Hematopoietic multipotent progenitor cell treated with erythropoietin and hydrocortisone succinate and interleukin-3 and kit ligand, for 15 days (in vitro differentiated cells): ENCODE measurements around the gene KDM2B.
"Not testable (repeated sequence)": the region's sequence is repeated elsewhere in the genome, so short reads cannot be mapped to it uniquely, and the experiment has no call there.

Experiments
- DNase-seq: peaks from one replicate; pipeline ENCODE4 v3.0.0-alpha.2; 2015; ENCODE audit warnings: low spot score

KDM2B gene

DNA sequence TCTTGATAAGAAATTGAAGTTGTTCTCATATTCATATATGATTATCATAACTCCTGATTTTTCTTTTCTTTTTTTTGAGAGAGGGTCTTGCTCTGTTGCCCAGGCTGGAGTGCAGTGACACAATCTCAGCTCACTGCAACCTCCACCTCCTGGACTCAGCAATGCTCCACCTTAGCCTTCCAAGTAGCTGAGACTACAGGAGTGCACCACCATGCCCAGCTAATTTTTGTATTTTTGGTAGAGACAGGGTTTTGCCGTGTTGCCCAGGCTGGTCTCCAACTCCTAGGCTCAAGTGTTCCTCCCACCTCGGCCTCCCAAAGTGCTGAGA lies 2.5 kb upstream of the KDM2B start:
- DNase-seq, result not testable (repeated sequence)

GRCh38 chr12:121582583-121583333 lies 1.9 kb upstream of the KDM2B start:
- no peak for DNase-seq

DNA sequence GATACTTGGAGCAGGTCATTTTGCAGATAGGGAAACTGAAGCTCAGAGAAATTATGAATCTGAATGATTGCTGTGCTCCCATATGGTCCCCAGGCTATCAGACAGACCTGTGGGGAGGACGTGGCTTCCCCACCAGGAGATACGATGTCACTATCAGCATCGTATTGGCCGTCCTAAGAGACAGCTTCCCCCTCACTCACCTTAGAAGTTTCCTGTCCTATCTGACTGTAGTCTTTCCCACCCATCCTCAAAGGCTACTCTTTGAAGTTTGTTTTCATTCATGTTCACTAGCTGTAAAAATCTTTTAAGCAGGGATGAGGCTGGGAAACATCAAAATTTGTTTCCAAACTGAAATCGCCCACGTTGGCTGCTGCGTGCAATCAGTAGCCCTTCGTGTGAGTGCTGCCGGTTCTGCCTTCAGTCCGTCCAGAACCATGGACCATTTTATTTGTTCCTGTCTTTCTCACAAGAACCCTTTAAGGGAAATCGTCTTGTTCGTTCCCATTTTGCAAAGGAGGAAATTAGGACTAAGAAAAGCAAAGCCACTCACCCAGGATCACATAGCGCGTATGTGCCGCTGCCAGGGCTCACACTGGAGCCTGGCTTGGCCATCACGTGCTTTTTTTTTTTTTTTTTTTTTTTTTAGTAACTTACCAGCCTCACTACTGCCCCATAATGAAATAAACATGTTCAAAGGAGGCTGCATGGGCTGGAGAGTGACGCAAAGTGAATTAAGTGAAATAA lies 1.0 kb upstream of the KDM2B start:
- DNase-seq, result peak; percentile 23

DNA sequence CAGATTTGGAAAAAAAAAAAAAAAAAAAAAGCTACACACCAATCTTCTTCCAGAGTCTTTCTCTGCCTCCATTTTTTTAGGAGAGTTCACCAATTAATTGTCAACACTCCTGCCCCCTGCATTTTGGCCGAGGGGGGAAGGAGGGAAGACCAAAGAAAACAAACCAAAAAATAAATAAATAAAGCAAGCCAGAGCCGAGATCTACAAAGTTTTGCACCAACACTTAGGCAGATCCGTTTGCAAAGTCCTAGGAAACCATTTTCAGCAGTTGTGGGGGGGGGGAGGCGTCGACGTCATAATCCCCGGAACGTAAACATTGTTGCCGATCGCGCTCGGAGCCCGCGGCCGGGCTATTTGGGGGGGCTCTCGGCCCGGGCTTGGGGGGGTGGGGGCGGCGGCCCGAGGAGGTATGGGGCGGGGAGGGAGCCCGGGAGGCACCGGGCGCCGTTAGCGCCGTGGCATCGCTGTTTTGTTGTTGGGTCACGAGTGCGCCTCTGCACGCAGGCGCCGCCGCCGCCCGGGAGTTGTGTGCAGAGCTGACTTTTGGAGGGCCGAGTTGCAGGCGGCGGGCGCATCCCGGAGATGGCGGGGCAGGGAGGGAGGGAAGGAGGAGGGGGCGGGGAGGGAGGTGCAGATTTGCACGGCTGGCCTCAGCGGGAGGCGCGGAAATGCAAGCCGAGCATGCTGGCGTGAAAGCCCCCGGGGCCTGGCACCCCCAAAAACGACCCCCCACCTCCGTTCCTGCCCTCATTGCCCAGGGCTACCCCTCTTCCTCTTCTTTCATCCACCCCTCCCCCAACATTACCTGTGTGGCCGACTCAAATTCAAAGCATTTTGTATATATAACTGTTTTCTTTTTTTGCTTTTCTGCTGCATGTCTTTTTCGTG lies 598 bp downstream of the KDM2B start:
- DNase-seq, result peak; percentile 53

GRCh38 chr12:121579190-121579791 lies 1.5 kb downstream of the KDM2B start:
- no peak for DNase-seq

- DNase-seq, result no peak
These were observed 2.3 kb downstream of the KDM2B start for GRCh38 chr12:121578230-121579189.

DNA sequence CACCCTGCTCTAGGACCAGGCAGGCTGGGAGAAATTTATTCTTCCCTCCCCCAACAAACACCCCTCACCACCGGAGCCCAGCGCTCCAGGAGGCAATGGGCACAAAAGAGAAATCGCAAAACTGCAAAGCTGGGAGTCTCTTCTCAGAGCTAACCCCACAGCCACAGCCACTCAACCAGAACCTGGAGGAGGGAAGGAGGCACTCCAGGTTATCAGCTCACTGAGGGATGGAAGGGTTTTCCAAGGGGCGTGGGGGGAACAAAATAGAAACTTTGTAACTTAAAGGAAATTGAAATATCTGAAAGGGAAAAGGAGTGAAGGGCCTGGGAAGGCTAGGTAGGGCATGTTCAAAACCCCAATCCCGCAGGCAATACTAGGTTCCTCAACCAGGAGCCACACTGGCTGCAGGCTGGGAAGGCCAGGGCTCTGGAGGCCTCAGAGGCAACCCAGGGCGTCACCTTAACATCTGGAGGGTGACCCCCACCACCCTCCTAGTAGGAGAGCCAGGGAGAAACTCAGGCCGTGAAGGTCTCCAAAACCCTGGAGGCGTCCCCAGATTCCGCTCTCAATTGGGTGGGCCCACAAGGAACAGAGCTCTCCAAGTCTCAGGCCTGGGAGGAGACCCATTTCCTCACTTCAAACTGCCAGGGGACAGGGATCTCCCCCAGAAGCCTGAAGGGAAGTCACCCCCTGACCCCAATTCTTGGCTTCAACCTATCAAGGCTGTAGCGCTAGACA lies 3.2 kb downstream of the KDM2B start:
- DNase-seq, result no peak

GRCh38 chr12:121576851-121577391 lies 3.9 kb downstream of the KDM2B start:
- no peak for DNase-seq

- DNase-seq, result no peak
These were observed 4.7 kb downstream of the KDM2B start for GRCh38 chr12:121575952-121576625.

DNA sequence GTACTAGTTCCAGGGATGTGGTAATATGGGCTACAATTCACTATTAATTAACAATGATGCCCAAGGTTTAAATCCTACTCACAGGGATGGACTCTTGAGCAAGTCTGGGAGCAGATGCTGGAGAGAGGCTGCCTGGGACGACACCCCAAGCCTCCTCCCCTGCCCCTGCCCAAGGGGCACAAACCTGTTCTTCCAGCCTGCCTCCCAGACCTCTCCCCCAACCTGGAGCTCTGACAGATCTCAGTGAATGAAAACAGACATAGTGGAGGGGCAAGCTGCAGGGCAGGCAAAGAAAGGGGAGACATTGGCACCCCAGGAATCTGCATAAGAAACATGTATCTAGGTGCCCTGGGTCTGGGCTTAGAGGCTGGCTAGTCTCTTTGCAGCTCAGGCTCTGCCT lies 5.8 kb downstream of the KDM2B start:
- DNase-seq, result no peak

GRCh38 chr12:121574025-121574424 lies 6.8 kb downstream of the KDM2B start:
- DNase-seq, result no peak

- no peak for DNase-seq
These were observed 8.9 kb downstream of the KDM2B start for GRCh38 chr12:121571920-121572319.

DNA sequence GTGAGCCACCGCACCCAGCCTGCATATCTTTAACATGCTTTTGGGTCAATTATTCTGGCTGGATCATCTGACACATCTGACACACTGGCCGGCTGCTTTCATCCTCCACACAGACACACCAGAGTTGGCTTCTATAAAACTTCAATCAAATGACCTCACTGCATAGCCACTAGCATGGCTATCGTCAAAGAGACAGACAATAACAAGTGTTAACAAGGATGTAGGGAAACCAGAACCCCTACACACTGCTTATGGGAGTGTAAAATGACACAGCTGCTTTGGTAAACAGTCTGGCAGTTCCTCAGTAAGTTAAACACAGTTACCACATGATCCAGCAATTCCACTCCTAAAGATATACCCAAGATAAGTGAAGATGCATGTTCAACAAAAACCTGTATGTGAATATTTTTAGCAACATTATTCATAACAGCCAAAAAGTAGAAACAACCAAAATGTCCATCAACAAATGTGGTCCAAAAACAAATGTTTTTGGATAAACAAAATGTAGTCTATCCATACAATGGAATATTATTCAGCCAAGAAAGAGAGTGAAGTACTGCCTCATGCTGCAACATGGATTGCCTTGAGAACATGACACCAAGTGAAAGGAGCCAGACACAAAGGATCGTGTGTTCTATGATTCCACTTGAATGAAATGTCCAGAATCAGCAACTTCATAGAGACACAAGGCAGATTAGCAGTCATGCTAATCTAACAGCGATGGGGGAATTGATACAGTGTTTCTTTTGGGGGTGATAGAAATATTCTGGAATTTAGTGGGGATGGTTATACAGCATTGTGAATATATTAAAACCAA lies 10.1 kb downstream of the KDM2B start:
- no peak for DNase-seq

DNA sequence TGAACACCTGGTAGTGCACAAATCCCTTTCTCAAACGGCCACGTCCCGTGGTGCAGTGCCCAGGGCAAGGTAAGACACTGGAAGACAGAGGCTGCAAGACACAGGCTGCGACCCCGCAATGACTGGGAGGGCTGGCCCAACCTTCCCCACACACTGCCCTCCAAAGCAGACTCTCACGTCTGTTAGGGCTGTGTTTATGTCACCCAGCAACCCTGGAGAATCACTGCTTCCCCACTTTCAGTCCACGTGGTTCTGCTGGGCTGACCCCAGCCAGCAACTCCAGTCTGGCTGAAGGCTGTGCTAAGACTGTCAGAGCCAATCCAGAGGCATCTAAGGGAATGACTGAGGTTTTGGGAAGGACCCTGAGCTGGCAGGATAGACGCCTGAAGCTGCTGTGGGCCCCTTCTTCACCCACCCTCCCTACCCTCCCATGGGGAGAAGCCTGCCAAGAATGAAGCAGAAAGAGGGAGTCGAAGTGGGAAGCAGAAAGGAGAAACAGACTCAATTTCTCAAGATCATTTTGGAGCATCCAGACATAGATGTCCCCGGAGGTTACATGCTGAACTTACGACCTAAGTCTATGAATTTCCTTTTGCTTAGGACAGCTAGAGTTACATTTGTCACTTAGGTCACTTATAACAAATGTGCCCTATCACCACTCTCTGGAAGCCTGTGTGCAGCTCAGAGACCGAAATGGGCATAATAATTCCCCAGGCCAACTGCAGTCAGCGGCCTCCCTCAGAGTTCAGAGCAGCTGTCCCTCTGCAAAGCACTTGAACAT lies 11.7 kb downstream of the KDM2B start:
- no peak for DNase-seq

GRCh38 chr12:121568518-121568917 lies 12.3 kb downstream of the KDM2B start:
- no peak for DNase-seq

DNA sequence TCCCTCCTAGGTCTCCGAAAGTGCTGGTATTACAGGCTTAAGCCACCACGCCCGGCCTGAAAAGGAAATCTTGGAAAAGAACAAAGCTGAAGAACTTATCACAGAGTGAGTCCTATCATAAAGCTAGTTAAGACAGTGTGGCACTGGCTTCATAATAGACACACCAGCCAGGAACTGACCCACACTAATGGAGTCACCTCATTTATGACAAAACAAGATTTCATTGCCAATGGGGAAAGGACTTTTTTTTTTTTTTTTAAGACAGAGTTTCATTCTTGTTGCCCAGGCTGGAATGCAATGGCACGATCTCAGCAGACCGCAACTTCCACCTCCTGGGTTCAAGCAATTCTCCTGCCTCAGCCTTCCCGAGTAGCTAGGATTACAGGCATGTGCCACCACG lies 15.7 kb downstream of the KDM2B start:
- no peak for DNase-seq

DNA sequence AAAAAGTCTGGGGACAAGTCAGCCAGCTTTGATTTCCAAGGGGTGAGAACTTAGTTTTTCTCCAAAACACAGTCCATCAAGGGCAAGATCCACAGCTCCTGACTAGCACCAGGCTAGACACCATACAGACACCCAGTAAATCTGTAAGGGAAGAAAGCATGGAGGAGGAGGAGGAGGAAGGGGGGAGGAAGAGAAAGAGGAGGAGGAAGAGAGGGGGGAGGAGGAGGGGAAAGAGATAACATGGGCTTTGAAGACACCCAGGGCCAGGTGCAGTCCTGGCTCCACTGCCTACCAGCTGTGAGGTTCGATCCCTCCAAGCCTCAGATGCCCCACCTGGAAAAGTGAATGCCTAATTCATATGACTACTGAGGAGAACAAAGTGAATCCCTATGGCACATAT lies 18.3 kb downstream of the KDM2B start:
- no peak for DNase-seq

DNA sequence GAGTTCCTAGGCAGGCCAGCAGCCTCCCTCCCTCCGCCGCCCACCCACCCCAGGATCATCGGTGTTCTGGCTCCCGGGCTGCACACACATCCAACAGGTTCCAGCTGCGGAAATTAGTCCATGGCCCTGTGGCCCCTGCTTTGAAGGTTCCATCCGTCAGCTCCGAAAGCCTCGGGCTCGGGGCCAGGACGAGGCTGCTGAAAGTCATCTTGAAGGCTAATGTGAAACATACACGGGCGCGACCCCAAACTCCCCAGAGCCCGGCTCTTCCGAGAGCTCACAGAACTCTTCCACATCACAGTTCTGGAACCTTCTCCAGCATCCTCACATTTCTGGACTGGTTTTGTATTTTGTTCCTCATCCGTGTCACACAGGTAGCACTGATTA lies 19.8 kb downstream of the KDM2B start:
- DNase-seq, result no peak
